Uterus (tissue), 2 donors: ENCODE results near the gene WDR43.

Source experiments
- POLR2A ChIP-seq, 2 donors: fragments of 450-650 bp; IDR thresholded peaks; one replicate each; pipeline ENCODE4 v1.6.1; 2016; ENCODE audit warnings: antibody characterized with exemption in 2 of 2, mild to moderate bottlenecking in 1 of 2, moderate library complexity in 1 of 2
- TF ChIP-seq, protein P1 (sequence below), 4 experiments: fragments of 200-600 bp in 2 of 4; fragments of 450-650 bp in 2 of 4; sonication (generic) in 2 of 4; IDR thresholded peaks; one replicate each; pipeline ENCODE4 v1.5.1; 2016 to 2019; ENCODE audit warnings: antibody characterized with exemption in 4 of 4, mild to moderate bottlenecking in 2 of 4, moderate library complexity in 1 of 4

DNA sequence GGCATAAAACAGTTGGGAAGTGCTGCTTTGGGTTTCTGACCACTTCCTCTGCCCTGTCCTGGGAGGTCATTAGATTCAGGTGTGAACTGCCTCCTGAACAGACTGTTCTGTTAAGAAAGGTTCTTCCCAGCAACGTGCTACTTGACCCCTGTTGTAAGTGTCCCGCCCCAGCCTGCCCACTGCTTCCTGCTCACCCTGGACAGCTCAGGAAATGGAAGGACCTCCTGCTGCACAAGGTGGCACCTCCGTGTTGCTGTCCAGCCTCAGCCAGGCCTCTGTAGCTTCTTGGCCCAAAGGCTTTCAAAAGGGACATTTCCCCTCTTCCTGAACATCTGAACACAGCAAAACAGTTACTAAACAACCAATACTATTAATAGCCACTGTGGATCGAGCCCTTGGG is 92.0 kb downstream of the WDR43 start:
- TF ChIP-seq, protein P1, sequence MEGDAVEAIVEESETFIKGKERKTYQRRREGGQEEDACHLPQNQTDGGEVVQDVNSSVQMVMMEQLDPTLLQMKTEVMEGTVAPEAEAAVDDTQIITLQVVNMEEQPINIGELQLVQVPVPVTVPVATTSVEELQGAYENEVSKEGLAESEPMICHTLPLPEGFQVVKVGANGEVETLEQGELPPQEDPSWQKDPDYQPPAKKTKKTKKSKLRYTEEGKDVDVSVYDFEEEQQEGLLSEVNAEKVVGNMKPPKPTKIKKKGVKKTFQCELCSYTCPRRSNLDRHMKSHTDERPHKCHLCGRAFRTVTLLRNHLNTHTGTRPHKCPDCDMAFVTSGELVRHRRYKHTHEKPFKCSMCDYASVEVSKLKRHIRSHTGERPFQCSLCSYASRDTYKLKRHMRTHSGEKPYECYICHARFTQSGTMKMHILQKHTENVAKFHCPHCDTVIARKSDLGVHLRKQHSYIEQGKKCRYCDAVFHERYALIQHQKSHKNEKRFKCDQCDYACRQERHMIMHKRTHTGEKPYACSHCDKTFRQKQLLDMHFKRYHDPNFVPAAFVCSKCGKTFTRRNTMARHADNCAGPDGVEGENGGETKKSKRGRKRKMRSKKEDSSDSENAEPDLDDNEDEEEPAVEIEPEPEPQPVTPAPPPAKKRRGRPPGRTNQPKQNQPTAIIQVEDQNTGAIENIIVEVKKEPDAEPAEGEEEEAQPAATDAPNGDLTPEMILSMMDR (IDR thresholded peaks at IDR 0.05), result no peak
- TF ChIP-seq POLR2A (IDR thresholded peaks at IDR 0.05), result no peak
